Endothelial cell (in vitro differentiated cells): Measurements from ENCODE around the gene OR51B2. TPM values are rescaled to one million over a fixed set of nuclear protein-coding genes. Genes with fewer than 3 reads are reported as not detected.

Experiments
- DNase-seq: peaks from one replicate; pipeline ENCODE4 v3.0.0; 2021; ENCODE audit warnings: low spot score
- H3K27ac Mint-ChIP-seq: one replicate; pipeline ENCODE4 v1.8.0; 2021; ENCODE audit warnings: mixed read lengths, inconsistent platforms; ENCODE audit not compliant: unreplicated experiment
- H3K27me3 Mint-ChIP-seq: one replicate; pipeline ENCODE4 v1.8.0; 2021; ENCODE audit warnings: mild to moderate bottlenecking, moderate library complexity, mixed read lengths, inconsistent platforms; ENCODE audit not compliant: unreplicated experiment
- H3K36me3 Mint-ChIP-seq: one replicate; pipeline ENCODE4 v1.8.0; 2021; ENCODE audit warnings: mild to moderate bottlenecking, low read depth, mixed read lengths, inconsistent platforms; ENCODE audit not compliant: unreplicated experiment
- H3K4me1 Mint-ChIP-seq: one replicate; pipeline ENCODE4 v1.8.0; 2021; ENCODE audit warnings: mild to moderate bottlenecking, mixed read lengths, inconsistent platforms; ENCODE audit not compliant: unreplicated experiment
- H3K4me3 Mint-ChIP-seq: one replicate; pipeline ENCODE4 v1.8.0; 2021; ENCODE audit warnings: mild to moderate bottlenecking, mixed read lengths, inconsistent platforms; ENCODE audit not compliant: unreplicated experiment
- H3K9me3 Mint-ChIP-seq: one replicate; pipeline ENCODE4 v1.8.0; 2021; ENCODE audit warnings: mixed read lengths, inconsistent platforms; ENCODE audit not compliant: unreplicated experiment
- total RNA-seq: library from RNA; stranded (reverse); fragmentation: NEBNext Ultra II Directional; extraction: Animal tissue kit (Norgen Biotek cat#: 25700); gene quantifications from one replicate; pipeline ENCODE4 v1.2.1, GENCODE V29; 2021; ENCODE audit not compliant: unreplicated experiment
- TF ChIP-seq, protein P1 (sequence below): fragments of 200-600 bp; sonication (generic); IDR thresholded peaks from one replicate; pipeline ENCODE4 v1.5.0; 2021; ENCODE audit warnings: antibody characterized with exemption; ENCODE audit not compliant: unreplicated experiment

OR51B2 gene
- total RNA-seq, 1 donor from 2014 or later = not detected

DNA sequence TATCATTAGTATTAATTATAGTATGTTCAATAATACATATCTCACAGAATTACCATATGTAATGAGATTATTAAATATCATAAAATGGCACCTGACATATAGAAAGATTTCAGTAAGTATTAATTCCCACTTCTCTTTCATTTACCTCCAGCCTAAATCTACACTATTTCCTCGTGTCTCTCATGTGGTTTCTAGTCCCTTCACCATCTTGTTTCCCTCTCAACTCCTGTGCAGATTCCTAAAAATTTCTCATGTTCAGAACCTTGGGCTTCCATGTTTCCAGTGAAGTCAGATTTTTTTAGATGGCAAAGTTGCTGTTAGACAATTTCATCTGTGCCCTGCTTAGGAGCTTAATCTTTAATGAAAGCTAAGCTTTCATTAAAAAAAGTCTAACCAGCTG, 40.2 kb downstream of the OR51B2 start:
- H3K4me3 Mint-ChIP-seq = no peak overlapping the region
- no peaks in the 10 kb centered on the region for H3K9me3 Mint-ChIP-seq
- H3K27ac Mint-ChIP-seq = no peak overlapping the region
- peaks cover 6% of the 10 kb centered on the region for H3K4me1 Mint-ChIP-seq
- DNase-seq = no peak
- no peaks in the 10 kb centered on the region for H3K36me3 Mint-ChIP-seq
- no peaks in the 10 kb centered on the region for H3K27me3 Mint-ChIP-seq
- TF ChIP-seq, protein P1, sequence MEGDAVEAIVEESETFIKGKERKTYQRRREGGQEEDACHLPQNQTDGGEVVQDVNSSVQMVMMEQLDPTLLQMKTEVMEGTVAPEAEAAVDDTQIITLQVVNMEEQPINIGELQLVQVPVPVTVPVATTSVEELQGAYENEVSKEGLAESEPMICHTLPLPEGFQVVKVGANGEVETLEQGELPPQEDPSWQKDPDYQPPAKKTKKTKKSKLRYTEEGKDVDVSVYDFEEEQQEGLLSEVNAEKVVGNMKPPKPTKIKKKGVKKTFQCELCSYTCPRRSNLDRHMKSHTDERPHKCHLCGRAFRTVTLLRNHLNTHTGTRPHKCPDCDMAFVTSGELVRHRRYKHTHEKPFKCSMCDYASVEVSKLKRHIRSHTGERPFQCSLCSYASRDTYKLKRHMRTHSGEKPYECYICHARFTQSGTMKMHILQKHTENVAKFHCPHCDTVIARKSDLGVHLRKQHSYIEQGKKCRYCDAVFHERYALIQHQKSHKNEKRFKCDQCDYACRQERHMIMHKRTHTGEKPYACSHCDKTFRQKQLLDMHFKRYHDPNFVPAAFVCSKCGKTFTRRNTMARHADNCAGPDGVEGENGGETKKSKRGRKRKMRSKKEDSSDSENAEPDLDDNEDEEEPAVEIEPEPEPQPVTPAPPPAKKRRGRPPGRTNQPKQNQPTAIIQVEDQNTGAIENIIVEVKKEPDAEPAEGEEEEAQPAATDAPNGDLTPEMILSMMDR = no peak

DNA sequence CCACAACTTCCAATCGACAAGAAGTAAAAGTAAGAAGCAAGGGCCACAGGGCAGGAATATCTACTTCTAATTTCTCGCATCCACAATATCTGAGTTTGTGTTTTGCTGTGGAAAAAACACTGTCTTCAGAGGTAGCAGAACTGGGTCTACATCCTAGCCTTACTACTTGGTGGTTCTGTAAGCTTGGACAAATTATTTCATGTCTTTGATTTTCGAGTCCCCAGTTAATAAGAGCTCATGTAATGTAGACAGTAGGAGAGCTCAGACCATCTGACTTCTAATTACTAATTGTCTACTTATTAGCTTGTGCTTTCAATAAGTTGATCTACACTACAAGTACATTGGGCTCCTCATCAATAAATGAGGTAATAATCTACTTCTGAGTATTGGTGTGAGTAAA, 41.0 kb downstream of the OR51B2 start:
- no peaks in the 10 kb centered on the region for H3K27me3 Mint-ChIP-seq
- H3K4me1 Mint-ChIP-seq = peaks cover 6% of the 10 kb centered on the region
- TF ChIP-seq, protein P1 = no peak
- H3K27ac Mint-ChIP-seq = no peak overlapping the region
- H3K9me3 Mint-ChIP-seq = no peaks in the 10 kb centered on the region
- no peaks in the 10 kb centered on the region for H3K36me3 Mint-ChIP-seq
- H3K4me3 Mint-ChIP-seq = no peak overlapping the region
- no peak for DNase-seq

DNA sequence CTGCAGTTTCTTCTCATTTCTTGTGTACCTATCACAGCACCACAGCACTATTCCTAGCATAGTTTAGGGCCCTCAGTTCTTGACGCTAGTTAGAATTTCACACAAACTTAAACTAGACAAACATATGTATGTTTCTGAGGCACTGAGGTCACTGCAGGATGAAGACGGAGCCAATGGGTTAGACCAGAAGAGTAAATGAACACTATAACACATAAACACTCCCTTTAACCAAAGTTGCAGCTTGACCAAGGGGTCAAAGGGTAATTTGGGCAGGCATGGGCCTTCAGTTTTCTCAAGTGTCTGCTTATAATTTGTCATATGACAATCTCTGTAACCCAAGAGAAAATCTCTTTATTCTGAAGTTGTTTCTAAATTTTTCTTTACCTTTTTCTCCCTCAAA, 41.5 kb downstream of the OR51B2 start:
- TF ChIP-seq, protein P1 = no peak
- Mint-ChIP-seq H3K27ac (no peak overlapping the region), H3K4me3 (no peak overlapping the region), H3K4me1 (peaks cover 6% of the 10 kb centered on the region), H3K9me3 (no peaks in the 10 kb centered on the region), H3K27me3 (no peaks in the 10 kb centered on the region), H3K36me3 (no peaks in the 10 kb centered on the region)
- no peak for DNase-seq

DNA sequence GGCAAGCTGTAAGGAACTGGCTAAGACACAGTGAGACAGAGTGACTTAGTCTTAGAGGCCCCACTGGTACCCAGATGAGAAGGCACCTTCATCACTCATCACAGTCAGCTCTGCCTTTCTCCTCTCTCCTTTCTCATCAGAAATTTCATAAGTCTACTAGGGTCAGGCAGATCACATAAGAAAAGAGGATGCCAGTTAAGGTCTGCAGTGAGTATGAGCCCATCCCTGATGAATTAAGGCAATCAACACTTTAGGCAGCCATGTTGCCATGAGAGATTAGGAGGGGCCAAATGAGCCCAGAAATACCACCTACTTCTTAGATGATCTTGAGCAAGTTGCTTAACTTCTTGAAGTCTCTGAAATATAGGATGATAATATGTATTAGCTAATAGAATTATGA, 42.5 kb downstream of the OR51B2 start:
- no peak for DNase-seq
- H3K27ac Mint-ChIP-seq = no peak overlapping the region
- peaks cover 6% of the 10 kb centered on the region for H3K4me1 Mint-ChIP-seq
- H3K27me3 Mint-ChIP-seq = no peaks in the 10 kb centered on the region
- H3K9me3 Mint-ChIP-seq = no peaks in the 10 kb centered on the region
- no peaks in the 10 kb centered on the region for H3K36me3 Mint-ChIP-seq
- TF ChIP-seq, protein P1 = no peak
- H3K4me3 Mint-ChIP-seq = no peak overlapping the region

DNA sequence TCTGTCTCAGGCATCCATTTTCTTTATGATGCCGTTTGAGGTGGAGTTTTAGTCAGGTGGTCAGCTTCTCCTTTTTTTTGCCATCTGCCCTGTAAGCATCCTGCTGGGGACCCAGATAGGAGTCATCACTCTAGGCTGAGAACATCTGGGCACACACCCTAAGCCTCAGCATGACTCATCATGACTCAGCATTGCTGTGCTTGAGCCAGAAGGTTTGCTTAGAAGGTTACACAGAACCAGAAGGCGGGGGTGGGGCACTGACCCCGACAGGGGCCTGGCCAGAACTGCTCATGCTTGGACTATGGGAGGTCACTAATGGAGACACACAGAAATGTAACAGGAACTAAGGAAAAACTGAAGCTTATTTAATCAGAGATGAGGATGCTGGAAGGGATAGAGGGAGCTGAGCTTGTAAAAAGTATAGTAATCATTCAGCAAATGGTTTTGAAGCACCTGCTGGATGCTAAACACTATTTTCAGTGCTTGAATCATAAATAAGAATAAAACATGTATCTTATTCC, 43.5 kb downstream of the OR51B2 start:
- Mint-ChIP-seq H3K9me3 (no peaks in the 10 kb centered on the region), H3K4me1 (peaks cover 6% of the 10 kb centered on the region), H3K36me3 (no peaks in the 10 kb centered on the region), H3K27me3 (no peaks in the 10 kb centered on the region), H3K27ac (no peak overlapping the region), H3K4me3 (no peak overlapping the region)
- no peak for DNase-seq
- TF ChIP-seq, protein P1 = no peak
